GM21619 (cell line): Measurements from ENCODE around the gene USP10.

Experiments used
- ATAC-seq: cut with Tn5 transposase; IDR thresholded peaks from one replicate; pipeline ENCODE4 v1.9.1; 2021; ENCODE audit not compliant: unreplicated experiment

The USP10 gene

GRCh38 chr16:84699147-84699711 lies 571 bp upstream of the USP10 start:
- ATAC-seq: no peak

- peak; percentile 33 for ATAC-seq
Observed at GRCh38 chr16:84700446-84701300, 873 bp downstream of the USP10 start.

GRCh38 chr16:84703681-84704080 lies 3.9 kb downstream of the USP10 start:
- no peak for ATAC-seq

- ATAC-seq: no peak
Observed at GRCh38 chr16:84704253-84704652, 4.5 kb downstream of the USP10 start.

GRCh38 chr16:84706856-84707255 lies 7.1 kb downstream of the USP10 start:
- no peak for ATAC-seq

GRCh38 chr16:84709609-84710008 lies 9.8 kb downstream of the USP10 start:
- no peak for ATAC-seq

- no peak for ATAC-seq
Observed at GRCh38 chr16:84710686-84711085, 10.9 kb downstream of the USP10 start.

- no peak for ATAC-seq
Observed at GRCh38 chr16:84712138-84712671, 12.4 kb downstream of the USP10 start.

- ATAC-seq: no peak
Observed at GRCh38 chr16:84712801-84713775, 13.3 kb downstream of the USP10 start.

- no peak for ATAC-seq
Observed at GRCh38 chr16:84714028-84714427, 14.2 kb downstream of the USP10 start.

GRCh38 chr16:84715424-84715823 lies 15.6 kb downstream of the USP10 start:
- no peak for ATAC-seq

GRCh38 chr16:84715854-84716253 lies 16.1 kb downstream of the USP10 start:
- ATAC-seq: no peak

GRCh38 chr16:84716740-84717139 lies 16.9 kb downstream of the USP10 start:
- ATAC-seq: no peak

GRCh38 chr16:84717484-84717883 lies 17.7 kb downstream of the USP10 start:
- ATAC-seq: no peak

GRCh38 chr16:84720177-84720579 lies 20.4 kb downstream of the USP10 start:
- ATAC-seq: no peak

- ATAC-seq: no peak
Observed at GRCh38 chr16:84722068-84722467, 22.3 kb downstream of the USP10 start.

GRCh38 chr16:84723906-84724305 lies 24.1 kb downstream of the USP10 start:
- no peak for ATAC-seq

GRCh38 chr16:84724606-84725309 lies 25.0 kb downstream of the USP10 start:
- ATAC-seq: no peak

- ATAC-seq: no peak
Observed at GRCh38 chr16:84725481-84726078, 25.8 kb downstream of the USP10 start.

- no peak for ATAC-seq
Observed at GRCh38 chr16:84726079-84726668, 26.4 kb downstream of the USP10 start.
